Vagina (tissue), 2 donors: ENCODE results near the gene AMBP. TPM values are rescaled to one million over a fixed set of nuclear protein-coding genes. Genes with fewer than 3 reads are reported as not detected.

ENCODE experiments used
- DNase-seq, 2 donors: peaks; one replicate each; pipeline ENCODE4 v3.0.0-alpha.2; 2017; ENCODE audit errors: extremely low spot score in 2 of 2
- H3K27ac ChIP-seq: fragments of 200-600 bp; sonication (generic); one replicate; pipeline ENCODE4 v1.5.1; 2019
- H3K27me3 ChIP-seq: fragments of 200-600 bp; sonication (generic); one replicate; pipeline ENCODE4 v1.5.1; 2019
- H3K36me3 ChIP-seq, 2 donors: fragments of 200-600 bp; sonication (generic); one replicate each; pipeline ENCODE4 v1.5.1; 2017 to 2019
- H3K4me1 ChIP-seq: fragments of 200-600 bp; sonication (generic); one replicate; pipeline ENCODE4 v1.5.1; 2019
- H3K4me3 ChIP-seq, 2 donors: fragments of 200-600 bp; sonication (generic); 1 replicate in 1 of 2; 2 replicates in 1 of 2; pipeline ENCODE4 v1.5.1; 2016 to 2019
- H3K9me3 ChIP-seq: fragments of 200-600 bp; sonication (generic); one replicate; pipeline ENCODE4 v1.5.1; 2019
- CTCF ChIP-seq, 3 experiments: fragments of 450-650 bp in 2 of 3; fragments of 200-600 bp in 1 of 3; sonication (generic) in 1 of 3; IDR thresholded peaks; one replicate each; pipeline ENCODE4 v1.5.1; 2017 to 2019; ENCODE audit warnings: antibody characterized with exemption in 3 of 3, mild to moderate bottlenecking in 2 of 3, moderate library complexity in 2 of 3
- POLR2A ChIP-seq, 2 donors: fragments of 450-650 bp; IDR thresholded peaks; one replicate each; pipeline ENCODE4 v1.6.1; 2017; ENCODE audit warnings: antibody characterized with exemption in 2 of 2, mild to moderate bottlenecking in 2 of 2, moderate library complexity in 2 of 2
- POLR2AphosphoS5 ChIP-seq, 2 donors: sonication (generic); formaldehyde crosslinking; IDR thresholded peaks; one replicate each; pipeline ENCODE4 v1.9.0; 2017; ENCODE audit warnings: antibody characterized with exemption in 2 of 2, mild to moderate bottlenecking in 2 of 2, low read depth in 1 of 2; ENCODE audit not compliant: insufficient read depth in 1 of 2
- intact Hi-C: fragments of 100-400 bp; cut with DNase I; formaldehyde crosslinking; loops from one replicate; pipeline ENCODE4 v1.15.1; 2023
- total RNA-seq: library from RNA; depleted of rRNA; stranded (reverse); fragments of >200 nt; gene quantifications from one replicate; pipeline ENCODE4 v1.2.3, GENCODE V29; 2016

AMBP gene
- total RNA-seq, 1 donor from 2014 or later, result not detected

GRCh38 chr9:114094971-114095370 is 16.9 kb upstream of the AMBP start:
- H3K9me3 ChIP-seq, result no peaks in the 10 kb centered on the region
- H3K4me1 ChIP-seq, result peaks cover 22% of the 10 kb centered on the region
- TF ChIP-seq CTCF (IDR thresholded peaks at IDR 0.05), result no peak
- no peak for TF ChIP-seq POLR2AphosphoS5 (IDR thresholded peaks at IDR 0.05; ENCODE audit: insufficient read depth in 1 of 2, low read depth in 1 of 2)
- TF ChIP-seq POLR2A (IDR thresholded peaks at IDR 0.05), result no peak
- DNase-seq, result no peak
- intact Hi-C loops, result no loop called here
- H3K36me3 ChIP-seq, result no peaks in the 10 kb centered on the region
- no peak overlapping the region for H3K4me3 ChIP-seq
- H3K27ac ChIP-seq, result no peak overlapping the region
- H3K27me3 ChIP-seq, result no peaks in the 10 kb centered on the region

- no peak for DNase-seq
- no peaks in the 10 kb centered on the region for H3K36me3 ChIP-seq
- no peak overlapping the region for H3K27ac ChIP-seq
- no peak overlapping the region for H3K4me3 ChIP-seq
- no peaks in the 10 kb centered on the region for H3K27me3 ChIP-seq
- H3K4me1 ChIP-seq, result peaks cover 18% of the 10 kb centered on the region
- intact Hi-C loops, result no loop called here
- TF ChIP-seq POLR2A (IDR thresholded peaks at IDR 0.05) (no peak), CTCF (IDR thresholded peaks at IDR 0.05) (no peak), POLR2AphosphoS5 (IDR thresholded peaks at IDR 0.05; ENCODE audit: insufficient read depth in 1 of 2, low read depth in 1 of 2) (no peak)
- no peaks in the 10 kb centered on the region for H3K9me3 ChIP-seq
These were observed 15.8 kb upstream of the AMBP start for GRCh38 chr9:114093761-114094505.

- intact Hi-C loops, result no loop called here
- peaks cover 9% of the 10 kb centered on the region for H3K4me1 ChIP-seq
- H3K27me3 ChIP-seq, result no peaks in the 10 kb centered on the region
- H3K9me3 ChIP-seq, result no peaks in the 10 kb centered on the region
- H3K36me3 ChIP-seq, result no peaks in the 10 kb centered on the region
- no peak overlapping the region for H3K4me3 ChIP-seq
- no peak for DNase-seq
- H3K27ac ChIP-seq, result no peak overlapping the region
- TF ChIP-seq POLR2AphosphoS5 (IDR thresholded peaks at IDR 0.05; ENCODE audit: insufficient read depth in 1 of 2, low read depth in 1 of 2) (no peak), CTCF (IDR thresholded peaks at IDR 0.05) (no peak), POLR2A (IDR thresholded peaks at IDR 0.05) (no peak)
These were observed 15.0 kb upstream of the AMBP start for GRCh38 chr9:114093031-114093471.

- no peak for DNase-seq
These were observed 14.2 kb upstream of the AMBP start for GRCh38 chr9:114092336-114092735.

More at GRCh38 chr9:114092336-114092735, 14.2 kb upstream of the AMBP start:
- intact Hi-C loops, result no loop called here
- Histone ChIP-seq H3K27ac (no peak overlapping the region), H3K9me3 (no peaks in the 10 kb centered on the region), H3K27me3 (no peaks in the 10 kb centered on the region), H3K4me3 (no peak overlapping the region), H3K36me3 (no peaks in the 10 kb centered on the region), H3K4me1 (peaks cover 2% of the 10 kb centered on the region)
- TF ChIP-seq POLR2AphosphoS5 (IDR thresholded peaks at IDR 0.05; ENCODE audit: insufficient read depth in 1 of 2, low read depth in 1 of 2), result no peak
- no peak for TF ChIP-seq POLR2A (IDR thresholded peaks at IDR 0.05)
- TF ChIP-seq CTCF (IDR thresholded peaks at IDR 0.05), result no peak
